GM06990 (cell line): ENCODE data around the gene IFNG-AS1.

Experiments used
- DNase-seq: peaks from one replicate; pipeline ENCODE4 v3.0.0-alpha.2; 2011; ENCODE audit not compliant: insufficient read length; ENCODE audit errors: extremely low read depth
- H3K27me3 ChIP-seq: replicated peaks from 2 replicates; pipeline ENCODE4 v1.6.0; 2011; ENCODE audit warnings: low read length; ENCODE audit not compliant: control insufficient read depth, insufficient read depth
- H3K36me3 ChIP-seq: 2 replicates; pipeline ENCODE4 v1.5.1; 2011; ENCODE audit warnings: low read length; ENCODE audit not compliant: control insufficient read depth, insufficient read depth
- H3K4me3 ChIP-seq: replicated peaks from 2 replicates; pipeline ENCODE4 v1.5.1; 2011; ENCODE audit warnings: low read depth, mild to moderate bottlenecking, control low read depth, low read length
- CTCF ChIP-seq: IDR thresholded peaks from 2 replicates; pipeline ENCODE4 v1.5.1; 2011; ENCODE audit warnings: low read length, control low read depth, mild to moderate bottlenecking, inconsistent platforms; ENCODE audit not compliant: insufficient read depth, poor library complexity, severe bottlenecking

The IFNG-AS1 gene

GRCh38 chr12:67981287-67982162 is 7.7 kb upstream of the IFNG-AS1 start:
- no peak for TF ChIP-seq CTCF
- Histone ChIP-seq H3K36me3 (no peaks in the 10 kb centered on the region), H3K4me3 (no peak overlapping the region), H3K27me3 (no peaks in the 10 kb centered on the region)
- DNase-seq: no peak

- no peaks in the 10 kb centered on the region for H3K27me3 ChIP-seq
- H3K36me3 ChIP-seq: no peaks in the 10 kb centered on the region
- H3K4me3 ChIP-seq: no peak overlapping the region
- no peak for TF ChIP-seq CTCF
- DNase-seq: no peak
Observed at GRCh38 chr12:67982164-67982563, 7.1 kb upstream of the IFNG-AS1 start.

- TF ChIP-seq CTCF: no peak
- Histone ChIP-seq H3K4me3 (no peak overlapping the region), H3K36me3 (no peaks in the 10 kb centered on the region), H3K27me3 (no peaks in the 10 kb centered on the region)
- no peak for DNase-seq
Observed at GRCh38 chr12:67986632-67987031, 2.6 kb upstream of the IFNG-AS1 start.

GRCh38 chr12:67988601-67989021 is 636 bp upstream of the IFNG-AS1 start:
- Histone ChIP-seq H3K27me3 (no peaks in the 10 kb centered on the region), H3K36me3 (no peaks in the 10 kb centered on the region), H3K4me3 (peak overlapping the region; percentile 56; the same call in 1 of the 2 replicates)
- TF ChIP-seq CTCF: no peak
- peak; percentile 52 for DNase-seq

GRCh38 chr12:67991158-67991557 is 1.9 kb downstream of the IFNG-AS1 start:
- no peak for TF ChIP-seq CTCF
- H3K4me3 ChIP-seq: peak overlapping the region; percentile 55
- H3K27me3 ChIP-seq: no peaks in the 10 kb centered on the region
- H3K36me3 ChIP-seq: no peaks in the 10 kb centered on the region
- peak; percentile 46 for DNase-seq
